HuH-7.5 (cell line): Measurements from ENCODE around the gene CCR7.

Experiments
- DNase-seq: peaks from one replicate; pipeline ENCODE4 v3.0.0; 2011; ENCODE audit warnings: low spot score

The CCR7 gene

GRCh38 chr17:40561871-40562611 lies 3.2 kb downstream of the CCR7 start:
- DNase-seq, result no peak

GRCh38 chr17:40561294-40561870 lies 3.9 kb downstream of the CCR7 start:
- no peak for DNase-seq

- DNase-seq, result no peak
Measured at GRCh38 chr17:40560592-40561293, 4.5 kb downstream of the CCR7 start.

GRCh38 chr17:40559954-40560591 lies 5.2 kb downstream of the CCR7 start:
- peak; percentile 90 for DNase-seq

- DNase-seq, result no peak
Measured at GRCh38 chr17:40559564-40559916, 5.7 kb downstream of the CCR7 start.

GRCh38 chr17:40558890-40559563 lies 6.2 kb downstream of the CCR7 start:
- DNase-seq, result no peak

- DNase-seq, result no peak
Measured at GRCh38 chr17:40558300-40558889, 6.9 kb downstream of the CCR7 start.

GRCh38 chr17:40557531-40558299 lies 7.6 kb downstream of the CCR7 start:
- no peak for DNase-seq

GRCh38 chr17:40556884-40557414 lies 8.3 kb downstream of the CCR7 start:
- no peak for DNase-seq

GRCh38 chr17:40556198-40556661 lies 9.0 kb downstream of the CCR7 start:
- DNase-seq, result no peak

GRCh38 chr17:40555296-40556190 lies 9.7 kb downstream of the CCR7 start:
- DNase-seq, result no peak

GRCh38 chr17:40554646-40555295 lies 10.5 kb downstream of the CCR7 start:
- DNase-seq, result no peak

GRCh38 chr17:40553694-40554534 lies 11.4 kb downstream of the CCR7 start:
- no peak for DNase-seq

GRCh38 chr17:40552806-40553693 lies 12.2 kb downstream of the CCR7 start:
- no peak for DNase-seq

GRCh38 chr17:40551879-40552768 lies 13.1 kb downstream of the CCR7 start:
- DNase-seq, result peak; percentile 60
